SK-N-SH treated with all-trans-retinoic acid at 6 μM for 48 hours (cell line): ENCODE measurements around the gene QSOX2.

ENCODE experiments used
- ATAC-seq: fragments of 200-7000 bp; cut with Tn5 transposase; 3 replicates; pipeline ENCODE4 v1.9.1; 2020; ENCODE audit warnings: mild to moderate bottlenecking, moderate library complexity
- ARNTL ChIP-seq: fragments of 450-650 bp; formaldehyde crosslinking; IDR thresholded peaks from 2 replicates; pipeline ENCODE4 v1.5.0; 2020; ENCODE audit warnings: low read depth, mild to moderate bottlenecking, moderate library complexity, borderline replicate concordance
- BACH2 ChIP-seq: fragments of 250-450 bp; sonication (Bioruptor Pico); IDR thresholded peaks from 2 replicates; pipeline ENCODE4 v1.9.0; 2021; ENCODE audit warnings: mild to moderate bottlenecking, borderline replicate concordance
- CREB5 ChIP-seq: fragments of 250-450 bp; sonication (Bioruptor Pico); IDR thresholded peaks from 2 replicates; pipeline ENCODE4 v1.5.1; 2020; ENCODE audit warnings: low read depth, mild to moderate bottlenecking, moderate library complexity
- CSRNP3 ChIP-seq: fragments of 250-450 bp; sonication (Bioruptor Pico); IDR thresholded peaks from 2 replicates; pipeline ENCODE4 v1.5.1; 2021; ENCODE audit warnings: mild to moderate bottlenecking, moderate library complexity
- ESRRG ChIP-seq: fragments of 250-450 bp; sonication (Bioruptor Pico); IDR thresholded peaks from 2 replicates; pipeline ENCODE4 v1.6.1; 2021; ENCODE audit warnings: mild to moderate bottlenecking
- GLIS3 ChIP-seq: fragments of 250-450 bp; sonication (Bioruptor Pico); IDR thresholded peaks from 2 replicates; pipeline ENCODE4 v1.5.0; 2020; ENCODE audit warnings: mild to moderate bottlenecking, moderate library complexity
- ISL1 ChIP-seq: fragments of 250-450 bp; sonication (Bioruptor Pico); IDR thresholded peaks from 2 replicates; pipeline ENCODE4 v2.1.2; 2022; ENCODE audit warnings: mild to moderate bottlenecking, moderate library complexity
- PATZ1 ChIP-seq: fragments of 250-450 bp; sonication (Bioruptor Pico); IDR thresholded peaks from 2 replicates; pipeline ENCODE4 v1.8.0; 2020; ENCODE audit warnings: mild to moderate bottlenecking, moderate library complexity, borderline replicate concordance
- POU6F1 ChIP-seq: fragments of 250-450 bp; sonication (Bioruptor Pico); IDR thresholded peaks from 2 replicates; pipeline ENCODE4 v1.8.0; 2021; ENCODE audit warnings: low read depth, mild to moderate bottlenecking, moderate library complexity, borderline replicate concordance
- PPARA ChIP-seq: fragments of 250-450 bp; sonication (Bioruptor Pico); IDR thresholded peaks from 2 replicates; pipeline ENCODE4 v1.5.0; 2020; ENCODE audit warnings: mild to moderate bottlenecking, borderline replicate concordance
- RARB ChIP-seq: fragments of 250-450 bp; sonication (Bioruptor Pico); IDR thresholded peaks from 2 replicates; pipeline ENCODE4 v1.8.0; 2021; ENCODE audit warnings: mild to moderate bottlenecking, moderate library complexity
- SNAI2 ChIP-seq: fragments of 250-450 bp; sonication (Bioruptor Pico); IDR thresholded peaks from 2 replicates; pipeline ENCODE4 v1.5.0; 2020; ENCODE audit warnings: mild to moderate bottlenecking, moderate library complexity
- TCF4 ChIP-seq: fragments of 250-450 bp; sonication (Bioruptor Pico); IDR thresholded peaks from 2 replicates; pipeline ENCODE4 v1.8.0; 2021; ENCODE audit warnings: mild to moderate bottlenecking, moderate library complexity, borderline replicate concordance
- TOX ChIP-seq: fragments of 250-450 bp; sonication (Bioruptor Pico); IDR thresholded peaks from 2 replicates; pipeline ENCODE4 v1.8.0; 2021; ENCODE audit warnings: mild to moderate bottlenecking, moderate library complexity, borderline replicate concordance
- ZC3H10 ChIP-seq: fragments of 250-450 bp; sonication (Bioruptor Pico); IDR thresholded peaks from 2 replicates; pipeline ENCODE4 v1.5.1; 2021; ENCODE audit warnings: mild to moderate bottlenecking, moderate library complexity
- ZFP30 ChIP-seq: fragments of 450-650 bp; formaldehyde crosslinking; IDR thresholded peaks from 2 replicates; pipeline ENCODE4 v1.5.0; 2022; ENCODE audit warnings: mild to moderate bottlenecking, moderate library complexity
- ZNF70 ChIP-seq: fragments of 450-650 bp; formaldehyde crosslinking; IDR thresholded peaks from 2 replicates; pipeline ENCODE4 v1.5.0; 2020; ENCODE audit warnings: mild to moderate bottlenecking, moderate library complexity
- ZNF8 ChIP-seq: fragments of 450-650 bp; formaldehyde crosslinking; IDR thresholded peaks from 2 replicates; pipeline ENCODE4 v1.5.0; 2020; ENCODE audit warnings: mild to moderate bottlenecking, moderate library complexity
- TF ChIP-seq, protein P1 (sequence below): fragments of 250-450 bp; sonication (Bioruptor Pico); IDR thresholded peaks from 2 replicates; pipeline ENCODE4 v1.5.0; 2020; ENCODE audit warnings: mild to moderate bottlenecking, moderate library complexity

QSOX2 gene

GRCh38 chr9:136196404-136197083 lies 49.1 kb downstream of the QSOX2 start:
- TF ChIP-seq GLIS3 (CRISPR knock-in tag) (no peak), CREB5 (no peak), ARNTL (CRISPR knock-in tag) (no peak)
- TF ChIP-seq, protein P1, sequence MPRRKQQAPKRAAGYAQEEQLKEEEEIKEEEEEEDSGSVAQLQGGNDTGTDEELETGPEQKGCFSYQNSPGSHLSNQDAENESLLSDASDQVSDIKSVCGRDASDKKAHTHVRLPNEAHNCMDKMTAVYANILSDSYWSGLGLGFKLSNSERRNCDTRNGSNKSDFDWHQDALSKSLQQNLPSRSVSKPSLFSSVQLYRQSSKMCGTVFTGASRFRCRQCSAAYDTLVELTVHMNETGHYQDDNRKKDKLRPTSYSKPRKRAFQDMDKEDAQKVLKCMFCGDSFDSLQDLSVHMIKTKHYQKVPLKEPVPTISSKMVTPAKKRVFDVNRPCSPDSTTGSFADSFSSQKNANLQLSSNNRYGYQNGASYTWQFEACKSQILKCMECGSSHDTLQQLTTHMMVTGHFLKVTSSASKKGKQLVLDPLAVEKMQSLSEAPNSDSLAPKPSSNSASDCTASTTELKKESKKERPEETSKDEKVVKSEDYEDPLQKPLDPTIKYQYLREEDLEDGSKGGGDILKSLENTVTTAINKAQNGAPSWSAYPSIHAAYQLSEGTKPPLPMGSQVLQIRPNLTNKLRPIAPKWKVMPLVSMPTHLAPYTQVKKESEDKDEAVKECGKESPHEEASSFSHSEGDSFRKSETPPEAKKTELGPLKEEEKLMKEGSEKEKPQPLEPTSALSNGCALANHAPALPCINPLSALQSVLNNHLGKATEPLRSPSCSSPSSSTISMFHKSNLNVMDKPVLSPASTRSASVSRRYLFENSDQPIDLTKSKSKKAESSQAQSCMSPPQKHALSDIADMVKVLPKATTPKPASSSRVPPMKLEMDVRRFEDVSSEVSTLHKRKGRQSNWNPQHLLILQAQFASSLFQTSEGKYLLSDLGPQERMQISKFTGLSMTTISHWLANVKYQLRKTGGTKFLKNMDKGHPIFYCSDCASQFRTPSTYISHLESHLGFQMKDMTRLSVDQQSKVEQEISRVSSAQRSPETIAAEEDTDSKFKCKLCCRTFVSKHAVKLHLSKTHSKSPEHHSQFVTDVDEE (CRISPR knock-in tag): no peak
- no peak for ATAC-seq

DNA sequence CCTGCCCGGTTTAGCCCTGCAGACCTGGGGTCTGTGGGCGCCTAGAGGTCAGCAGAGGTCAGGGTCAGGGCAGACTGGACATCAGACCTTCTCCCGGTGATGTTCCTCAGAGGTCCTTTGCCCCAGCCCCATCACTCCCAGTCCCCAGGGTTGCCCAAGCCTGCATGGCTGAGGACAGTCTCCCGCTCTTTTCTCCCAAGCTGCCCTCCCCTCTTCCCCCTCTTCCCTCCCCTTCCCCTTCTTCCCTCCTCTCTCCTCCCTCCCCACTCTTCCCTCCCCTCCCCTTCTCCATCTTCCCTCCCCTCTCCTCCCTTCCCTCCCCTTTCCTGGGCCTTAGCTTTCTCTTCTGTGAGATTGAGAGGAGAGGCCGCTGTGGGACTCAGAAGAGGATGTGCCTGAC lies 51.1 kb downstream of the QSOX2 start:
- TF ChIP-seq PATZ1 (CRISPR knock-in tag) (no peak), TCF4 (CRISPR knock-in tag) (no peak), ZFP30 (CRISPR knock-in tag) (no peak), BACH2 (no peak), ZNF70 (CRISPR knock-in tag) (no peak), GLIS3 (CRISPR knock-in tag) (no peak), TOX (CRISPR knock-in tag) (no peak), ZC3H10 (CRISPR knock-in tag) (no peak)
- TF ChIP-seq, all 23 proteins: peak for 0
- ATAC-seq: no peak

DNA sequence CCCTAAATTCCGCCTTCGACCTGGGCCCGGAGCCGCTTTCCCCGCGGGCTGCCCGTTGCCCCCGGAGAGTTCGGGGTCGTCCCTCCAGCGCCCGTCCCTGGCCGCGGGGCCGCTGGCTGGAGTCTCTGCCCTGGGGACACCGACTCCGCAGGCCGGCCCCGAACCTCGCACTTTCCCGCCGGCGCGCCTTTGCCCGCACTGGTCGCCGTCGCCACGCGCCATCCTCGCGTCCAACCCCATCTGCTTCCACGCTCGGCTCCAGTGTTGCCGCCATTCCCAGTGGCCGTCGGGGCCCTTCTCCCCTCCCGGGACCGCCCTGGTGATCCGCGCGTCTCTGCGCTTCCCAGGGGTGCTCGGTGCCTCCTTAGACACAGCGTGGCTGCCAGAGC lies 51.7 kb downstream of the QSOX2 start:
- no peak for ATAC-seq
- TF ChIP-seq PPARA (CRISPR knock-in tag) (no peak), ZFP30 (CRISPR knock-in tag) (no peak), RARB (CRISPR knock-in tag) (no peak), ESRRG (CRISPR knock-in tag) (no peak), CSRNP3 (CRISPR knock-in tag) (no peak), ARNTL (CRISPR knock-in tag) (no peak), SNAI2 (CRISPR knock-in tag) (no peak), TOX (CRISPR knock-in tag) (no peak), ZNF70 (CRISPR knock-in tag) (no peak), PATZ1 (CRISPR knock-in tag) (no peak), BACH2 (no peak), POU6F1 (CRISPR knock-in tag) (no peak), ISL1 (CRISPR knock-in tag) (no peak), ZNF8 (no peak), TCF4 (CRISPR knock-in tag) (no peak), CREB5 (no peak)
